Adrenal gland (tissue), 12 donors: ENCODE measurements around the gene ACSS2. TPM values are rescaled to one million over a fixed set of nuclear protein-coding genes. Genes with fewer than 3 reads are reported as not detected.

Experiments used
- DNase-seq, 7 donors: peaks; one replicate each; pipeline ENCODE4 v3.0.0-alpha.2; 2019 to 2020
- H3K27ac ChIP-seq, 5 donors: fragments of 200-600 bp; sonication (generic) in 4 of 5; 1 replicate in 3 of 5; 2 replicates in 2 of 5; pipeline versions ENCODE4 v1.5.1 to v1.8.0; 2016 to 2020; ENCODE audit warnings: mild to moderate bottlenecking in 1 of 5
- H3K27me3 ChIP-seq: fragments of 200-600 bp; 2 replicates; pipeline ENCODE4 v1.8.0; 2021
- H3K36me3 ChIP-seq, 2 donors: fragments of 200-600 bp; replicated peaks in 1 of 2; 1 replicate in 1 of 2; 2 replicates in 1 of 2; pipeline versions ENCODE4 v1.5.1 to v1.8.0; 2018 to 2022
- H3K4me1 ChIP-seq, 2 donors: fragments of 200-600 bp; replicated peaks in 1 of 2; 1 replicate in 1 of 2; 2 replicates in 1 of 2; pipeline versions ENCODE4 v1.5.1 to v1.8.0; 2018 to 2021
- H3K4me3 ChIP-seq, 4 donors: fragments of 200-600 bp; sonication (generic) in 3 of 4; one replicate each; pipeline ENCODE4 v1.5.1; 2016 to 2018
- H3K9me3 ChIP-seq, 3 donors: fragments of 200-600 bp; sonication (generic) in 1 of 3; replicated peaks in 1 of 3; 1 replicate in 2 of 3; 2 replicates in 1 of 3; pipeline versions ENCODE4 v1.5.1 to v1.8.0; 2016 to 2021
- CTCF ChIP-seq, 6 experiments: fragments of 450-650 bp in 4 of 6; fragments of 200-600 bp in 2 of 6; sonication (generic) in 1 of 6; IDR thresholded peaks; 1 replicate in 5 of 6; 2 replicates in 1 of 6; pipeline versions ENCODE4 v1.5.1 to v1.8.0; 2016 to 2021; ENCODE audit warnings: antibody characterized with exemption in 6 of 6, mild to moderate bottlenecking in 2 of 6, moderate library complexity in 1 of 6
- POLR2A ChIP-seq, 2 donors: fragments of 450-650 bp; IDR thresholded peaks; one replicate each; pipeline ENCODE4 v1.6.1; 2017; ENCODE audit warnings: antibody characterized with exemption in 2 of 2, mild to moderate bottlenecking in 2 of 2, moderate library complexity in 1 of 2
- WGBS, 4 donors: extraction: QIAGEN DNeasy Blood & Tissue Kit in 2 of 4; methylation state at CpG; one replicate each; pipeline versions ENCODE4 v1.1.5 to v1.1.7; 2013 to 2017; 5-methylcytosine and 5-hydroxymethylcytosine counted together
- intact Hi-C, 2 donors: fragments of 100-400 bp; cut with DNase I; formaldehyde crosslinking; loops; one replicate each; pipeline versions ENCODE4 v1.14.1 to v1.15.0; 2022 to 2023
- polyA plus RNA-seq, 3 donors: library from polyadenylated mRNA; stranded (reverse); fragments of 200-250 nt in 2 of 3; fragments of 350-450 nt in 1 of 3; fragmentation: Illumina TruSeq in 1 of 3; extraction: RNeasy Lipid Tissue Mini Kit (QIAGEN cat#74804) in 1 of 3; gene quantifications; one replicate each; pipeline ENCODE4 v1.2.3, GENCODE V29; 2013 to 2014
- total RNA-seq, 9 donors: library from RNA; depleted of rRNA in 4 of 9; stranded (reverse); fragments of >200 nt in 4 of 9; fragments of 120-200 nt in 1 of 9; fragmentation: NEBNext Ultra II Directional in 1 of 9; extraction: Animal tissue kit (Norgen Biotek cat#: 25700) in 1 of 9; gene quantifications; one replicate each; pipeline versions ENCODE4 v1.1.0 to v1.2.4, GENCODE V29; 2013 to 2023
- donor health status: healthy with polysubstance abuse.
- donor health status: Bipolar disorder and iron deficiency.
- donor health status: DM: yes; HTN: yes; CAD: no.
- donor health status: DM: no; HTN: no; CAD: no.
- donor health status: DM: no; HTN: no; CAD: no.
- donor health status: DM: yes; HTN: yes; CAD: no.

ACSS2 gene
- total and polyA plus RNA-seq, 12 donors, result 81.4 to 386 (median 153) TPM

- TF ChIP-seq POLR2A (IDR thresholded peaks at IDR 0.05) (no peak), CTCF (IDR thresholded peaks at IDR 0.05) (no peak)
- no peak overlapping the region for H3K27ac ChIP-seq
- 40 to 69% (median 58%) methylated on average over 2 of the region's 2 CpGs for WGBS, 4 donors
- peaks cover 0 to 29% of the 10 kb centered on the region in 2 donors for H3K36me3 ChIP-seq
- peaks cover 0 to 22% of the 10 kb centered on the region in 2 donors for H3K4me1 ChIP-seq
- H3K9me3 ChIP-seq, result no peaks in the 10 kb centered on the region
- intact Hi-C loops, result no loop called here
- no peak overlapping the region for H3K4me3 ChIP-seq
- H3K27me3 ChIP-seq, result no peaks in the 10 kb centered on the region
- DNase-seq, result no peak
Measured at GRCh38 chr20:34881689-34882088, 5.3 kb downstream of the ACSS2 start.

DNA sequence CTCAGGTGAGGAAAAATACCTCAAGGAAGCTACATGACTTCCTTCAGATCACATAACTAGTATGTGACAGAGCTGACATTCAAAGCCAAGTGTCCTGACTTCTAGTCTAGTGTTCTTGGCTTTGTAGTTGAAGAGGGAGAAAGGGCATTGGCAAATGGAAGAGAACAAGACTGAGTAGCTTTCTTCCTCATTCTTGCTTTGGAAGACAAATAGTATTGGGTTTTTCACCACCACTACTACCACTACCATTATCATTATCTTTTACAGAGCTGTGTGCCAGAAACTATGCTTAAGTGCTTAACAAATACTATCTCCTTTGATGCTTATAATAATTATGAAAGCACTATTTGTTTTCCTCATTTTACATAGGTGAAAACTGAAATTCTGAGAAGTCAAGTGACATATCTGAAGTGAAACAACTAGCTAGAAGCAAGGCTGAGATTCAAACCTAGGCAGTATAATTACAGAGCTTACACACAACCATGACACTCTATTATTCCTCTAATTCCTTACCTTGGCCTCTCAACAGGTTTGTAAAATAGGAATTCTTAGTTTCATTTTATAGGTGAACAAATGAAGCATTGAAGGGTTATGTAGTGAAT is 6.8 kb downstream of the ACSS2 start:
- H3K27ac ChIP-seq, result no peak overlapping the region

DNA sequence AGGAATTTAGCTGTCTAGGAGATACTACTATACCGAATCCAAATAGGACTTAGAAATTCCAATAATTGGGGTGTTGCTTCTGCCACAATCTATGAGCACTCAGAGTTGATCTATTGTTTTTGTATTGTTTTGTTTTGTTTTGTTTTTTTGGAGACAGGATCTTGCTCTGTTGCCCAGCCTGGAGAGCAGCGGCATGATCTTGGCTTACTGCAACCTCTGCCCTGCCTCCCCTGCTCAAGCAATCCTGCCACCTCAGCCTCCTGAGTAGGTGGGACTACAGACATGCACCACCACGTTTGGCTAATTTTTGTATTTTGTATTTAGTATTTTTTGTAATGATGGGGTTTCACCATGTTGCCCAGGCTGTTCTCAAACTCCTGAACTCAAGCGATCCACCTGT is 7.4 kb downstream of the ACSS2 start:
- TF ChIP-seq POLR2A (IDR thresholded peaks at IDR 0.05), result no peak
- TF ChIP-seq CTCF (IDR thresholded peaks at IDR 0.05), result no peak
- peaks cover 0 to 15% of the 10 kb centered on the region in 2 donors for H3K4me1 ChIP-seq
- 88 to 91% (median 89%) methylated on average over 4 of the region's 4 CpGs for whole genome bisulfite sequencing, 4 donors

More for the DNA sequence above, 6.8 kb downstream of the ACSS2 start:
- Histone ChIP-seq H3K36me3 (peaks cover 0 to 29% of the 10 kb centered on the region in 2 donors), H3K4me1 (peaks cover 0 to 19% of the 10 kb centered on the region in 2 donors), H3K4me3 (no peak overlapping the region), H3K27me3 (no peaks in the 10 kb centered on the region), H3K9me3 (no peaks in the 10 kb centered on the region)
- TF ChIP-seq CTCF (IDR thresholded peaks at IDR 0.05), result no peak
- no peak for TF ChIP-seq POLR2A (IDR thresholded peaks at IDR 0.05)
- intact Hi-C loops, result no loop called here
- no peak for DNase-seq

GRCh38 chr20:34884260-34884659 is 7.8 kb downstream of the ACSS2 start:
- intact Hi-C loops, result no loop called here
- no peak overlapping the region for H3K4me3 ChIP-seq
- no peak overlapping the region for H3K27ac ChIP-seq
- 75 to 93% (median 82%) methylated on average over 1 of the region's 1 CpG for WGBS, 4 donors
- peaks cover 0 to 29% of the 10 kb centered on the region in 2 donors for H3K36me3 ChIP-seq
- no peaks in the 10 kb centered on the region for H3K27me3 ChIP-seq
- no peak for DNase-seq
- TF ChIP-seq POLR2A (IDR thresholded peaks at IDR 0.05) (no peak), CTCF (IDR thresholded peaks at IDR 0.05) (no peak)
- H3K9me3 ChIP-seq, result no peaks in the 10 kb centered on the region
- H3K4me1 ChIP-seq, result peaks cover 0 to 14% of the 10 kb centered on the region in 2 donors

More for the DNA sequence above, 7.4 kb downstream of the ACSS2 start:
- intact Hi-C loops, result no loop called here
- Histone ChIP-seq H3K9me3 (no peaks in the 10 kb centered on the region), H3K4me3 (no peak overlapping the region), H3K36me3 (peaks cover 0 to 29% of the 10 kb centered on the region in 2 donors), H3K27me3 (no peaks in the 10 kb centered on the region), H3K27ac (no peak overlapping the region)
- DNase-seq, result no peak
